Motor neuron (in vitro differentiated cells): ENCODE results near the gene SLMAP. TPM values are rescaled to one million over a fixed set of nuclear protein-coding genes. Genes with fewer than 3 reads are reported as not detected.

Source experiments
- ATAC-seq, 8 experiments: fragments of 200-7000 bp; cut with Tn5 transposase; replicated peaks in 6 of 8; 2 replicates each; pipeline ENCODE4 v1.8.0; 2021; ENCODE audit warnings: mild to moderate bottlenecking in 8 of 8, moderate library complexity in 8 of 8
- H3K27ac ChIP-seq, 2 donors: fragments of 250-450 bp; sonication (Bioruptor Pico); 2 replicates each; pipeline ENCODE4 v1.9.0; 2021; ENCODE audit warnings: antibody characterized with exemption in 2 of 2, mild to moderate bottlenecking in 2 of 2, moderate library complexity in 1 of 2
- H3K4me1 ChIP-seq, 2 donors: fragments of 250-450 bp; sonication (Bioruptor Pico); replicated peaks in 1 of 2; 2 replicates each; pipeline ENCODE4 v1.6.1; 2021; ENCODE audit warnings: antibody characterized with exemption in 2 of 2, mild to moderate bottlenecking in 2 of 2, moderate library complexity in 1 of 2
- H3K4me3 ChIP-seq, 5 donors: fragments of 250-450 bp; sonication (Bioruptor Pico); 2 replicates each; pipeline ENCODE4 v1.9.0; 2021; ENCODE audit warnings: antibody characterized with exemption in 5 of 5, mild to moderate bottlenecking in 5 of 5, moderate library complexity in 4 of 5
- WGBS, 10 experiments: fragments of 450-650 bp; shearing (Covaris generic); methylation state at CpG; one replicate each; pipeline ENCODE4 v1.0.0; 2022; 5-methylcytosine and 5-hydroxymethylcytosine counted together
- in situ Hi-C, 9 experiments: fragments of 400-800 bp; cut with MboI; loops; one replicate each; pipeline ENCODE4 v1.15.0; 2021; ENCODE audit warnings: low sequenced_read_pairs in 9 of 9, low pct_unique_long_range_greater_than_20kb in 2 of 9; ENCODE audit not compliant: unreplicated experiment in 9 of 9
- total RNA-seq, 8 experiments: library from RNA; unstranded; fragments of 300-600 nt; gene quantifications; 2 replicates each; pipeline versions ENCODE4 v1.2.3 to v1.2.4, GENCODE V29; 2022

Gene SLMAP
- total RNA-seq, 8 experiments from 2014 or later: 21.5 to 137 (median 32.8) TPM

- in situ Hi-C loops: no loop called here
- no peak overlapping the region for H3K4me3 ChIP-seq
- 80 to 100% (median 93%) methylated on average over 1 to 2 of the region's 2 CpGs; no CpG with 5 or more reads in 1 of the 10 experiments for WGBS, 10 experiments
- H3K27ac ChIP-seq: no peak overlapping the region
- no peaks in the 10 kb centered on the region for H3K4me1 ChIP-seq
- ATAC-seq: no peak
These were observed 173.9 kb downstream of the SLMAP start for GRCh38 chr3:57929988-57930387.

GRCh38 chr3:57933602-57934001, 177.5 kb downstream of the SLMAP start:
- peak in 3 of 8 experiments; percentile 25 to 77 (median 67) for ATAC-seq
- WGBS, 10 experiments: 0 to 100% (median 86%) methylated on average over 1 to 2 of the region's 2 CpGs; no CpG with 5 or more reads in 2 of the 10 experiments
- no peaks in the 10 kb centered on the region for H3K4me1 ChIP-seq
- no peak overlapping the region for H3K27ac ChIP-seq
- in situ Hi-C loops: no loop called here
- no peak overlapping the region for H3K4me3 ChIP-seq

GRCh38 chr3:57934373-57934772, 178.3 kb downstream of the SLMAP start:
- Histone ChIP-seq H3K27ac (no peak overlapping the region), H3K4me1 (no peaks in the 10 kb centered on the region), H3K4me3 (no peak overlapping the region)
- no peak for ATAC-seq
- in situ Hi-C loops: no loop called here
- WGBS, 10 experiments: 65 to 100% (median 93%) methylated on average over 1 to 6 of the region's 7 CpGs; no CpG with 5 or more reads in 1 of the 10 experiments

GRCh38 chr3:57935539-57935938, 179.4 kb downstream of the SLMAP start:
- in situ Hi-C loops: no loop called here
- Histone ChIP-seq H3K27ac (no peak overlapping the region), H3K4me1 (no peaks in the 10 kb centered on the region), H3K4me3 (no peak overlapping the region)
- no peak for ATAC-seq
- WGBS, 10 experiments: 72 to 100% (median 100%) methylated on average over 1 to 3 of the region's 3 CpGs; no CpG with 5 or more reads in 5 of the 10 experiments

- Histone ChIP-seq H3K4me1 (no peaks in the 10 kb centered on the region), H3K4me3 (no peak overlapping the region), H3K27ac (no peak overlapping the region)
- WGBS, 10 experiments: 86 to 100% (median 100%) methylated on average over 1 to 3 of the region's 3 CpGs; no CpG with 5 or more reads in 3 of the 10 experiments
- no peak for ATAC-seq
- in situ Hi-C loops: no loop called here
These were observed 181.0 kb downstream of the SLMAP start for GRCh38 chr3:57937092-57937491.

- no peak overlapping the region for H3K4me3 ChIP-seq
- H3K27ac ChIP-seq: no peak overlapping the region
- no peaks in the 10 kb centered on the region for H3K4me1 ChIP-seq
- no peak for ATAC-seq
- WGBS, 10 experiments: 61 to 100% (median 96%) methylated on average over 1 to 4 of the region's 4 CpGs; no CpG with 5 or more reads in 2 of the 10 experiments
- in situ Hi-C loops: no loop called here
These were observed 183.7 kb downstream of the SLMAP start for GRCh38 chr3:57939775-57940174.

GRCh38 chr3:57942388-57942787, 186.3 kb downstream of the SLMAP start:
- Histone ChIP-seq H3K4me1 (no peaks in the 10 kb centered on the region), H3K4me3 (no peak overlapping the region), H3K27ac (no peak overlapping the region)
- peak in 3 of 8 experiments; percentile 63 to 77 (median 65) for ATAC-seq
- in situ Hi-C loops: no loop called here

- in situ Hi-C loops: no loop called here
- 0 to 100% (median 93%) methylated on average over 1 to 4 of the region's 4 CpGs for WGBS, 10 experiments
- Histone ChIP-seq H3K4me1 (peaks cover 4 to 5% of the 10 kb centered on the region in 2 donors), H3K4me3 (no peak overlapping the region), H3K27ac (no peak overlapping the region)
- ATAC-seq: peak in 3 of 8 experiments; percentile 18 to 52 (median 29)
These were observed 186.8 kb downstream of the SLMAP start for GRCh38 chr3:57942872-57943283.

GRCh38 chr3:57943525-57944495, 187.7 kb downstream of the SLMAP start:
- Histone ChIP-seq H3K4me1 (peaks cover 13 to 14% of the 10 kb centered on the region in 2 donors), H3K27ac (no peak overlapping the region), H3K4me3 (no peak overlapping the region)
- peak in 2 of 8 experiments; percentile 16 to 66 for ATAC-seq
- in situ Hi-C loops: no loop called here
- WGBS, 10 experiments: 55 to 100% (median 86%) methylated on average over 1 to 6 of the region's 8 CpGs

GRCh38 chr3:57946970-57947381, 190.9 kb downstream of the SLMAP start:
- in situ Hi-C loops: no loop called here
- Histone ChIP-seq H3K27ac (no peak overlapping the region), H3K4me1 (peaks cover 26 to 34% of the 10 kb centered on the region in 2 donors), H3K4me3 (no peak overlapping the region)
- 74 to 100% (median 85%) methylated on average over 1 to 3 of the region's 5 CpGs; no CpG with 5 or more reads in 1 of the 10 experiments for WGBS, 10 experiments
- ATAC-seq: no peak

- peak in 5 of 8 experiments; percentile 29 to 66 (median 57) for ATAC-seq
- H3K4me1 ChIP-seq: peaks cover 35 to 40% of the 10 kb centered on the region in 2 donors
- peak overlapping the region; percentile 75 to 80 for H3K27ac ChIP-seq
- 6 to 100% (median 83%) methylated on average over 1 to 6 of the region's 12 CpGs; no CpG with 5 or more reads in 3 of the 10 experiments for WGBS, 10 experiments
- H3K4me3 ChIP-seq: no peak overlapping the region
- in situ Hi-C loops: no loop called here
These were observed 192.1 kb downstream of the SLMAP start for GRCh38 chr3:57948080-57948671.

GRCh38 chr3:57948781-57949242, 192.7 kb downstream of the SLMAP start:
- Histone ChIP-seq H3K27ac (peak overlapping the region; percentile 75 to 80), H3K4me1 (peaks cover 35 to 40% of the 10 kb centered on the region in 2 donors), H3K4me3 (no peak overlapping the region)
- 15 to 100% (median 60%) methylated on average over 1 to 6 of the region's 9 CpGs; no CpG with 5 or more reads in 2 of the 10 experiments for WGBS, 10 experiments
- in situ Hi-C loops: no loop called here
- ATAC-seq: peak in 3 of 8 experiments; percentile 0 to 27 (median 24)

GRCh38 chr3:57949344-57949743, 193.2 kb downstream of the SLMAP start:
- no peak overlapping the region for H3K4me3 ChIP-seq
- in situ Hi-C loops: no loop called here
- peaks cover 35 to 40% of the 10 kb centered on the region in 2 donors for H3K4me1 ChIP-seq
- WGBS, 10 experiments: 55 to 100% (median 89%) methylated on average over 1 to 4 of the region's 5 CpGs; no CpG with 5 or more reads in 1 of the 10 experiments
- peak overlapping the region in 1 of 2 donors; percentile 80 for H3K27ac ChIP-seq
- ATAC-seq: no peak
